IPS-15b (cell line): Measurements from ENCODE around the gene ALDH3A1.

Experiments
- H3K27me3 ChIP-seq: one replicate; pipeline ENCODE4 v1.6.1; 2013; ENCODE audit warnings: low read length; ENCODE audit not compliant: control insufficient read depth, insufficient read depth
- H3K36me3 ChIP-seq: one replicate; pipeline ENCODE4 v1.6.1; 2013; ENCODE audit warnings: low read length; ENCODE audit not compliant: control insufficient read depth, insufficient read depth
- H3K4me1 ChIP-seq: one replicate; pipeline ENCODE4 v1.6.1; 2013; ENCODE audit warnings: mild to moderate bottlenecking, low read length; ENCODE audit not compliant: control insufficient read depth, insufficient read depth
- H3K4me3 ChIP-seq: one replicate; pipeline ENCODE4 v1.5.1; 2013; ENCODE audit warnings: low read depth, low read length
- H3K9ac ChIP-seq: one replicate; pipeline ENCODE4 v1.6.1; 2013; ENCODE audit warnings: low read depth, mild to moderate bottlenecking, low read length
- H3K9me3 ChIP-seq: one replicate; pipeline ENCODE4 v1.6.1; 2013; ENCODE audit warnings: mild to moderate bottlenecking, low read length; ENCODE audit not compliant: control insufficient read depth, insufficient read depth

Gene ALDH3A1

GRCh38 chr17:19713462-19713861, 34.6 kb downstream of the ALDH3A1 start:
- Histone ChIP-seq H3K9ac (no peak overlapping the region), H3K36me3 (no peaks in the 10 kb centered on the region), H3K4me3 (no peak overlapping the region), H3K27me3 (no peaks in the 10 kb centered on the region), H3K4me1 (no peaks in the 10 kb centered on the region), H3K9me3 (no peaks in the 10 kb centered on the region)

- H3K9ac ChIP-seq = no peak overlapping the region
- no peaks in the 10 kb centered on the region for H3K4me1 ChIP-seq
- H3K36me3 ChIP-seq = no peaks in the 10 kb centered on the region
- no peaks in the 10 kb centered on the region for H3K9me3 ChIP-seq
- H3K27me3 ChIP-seq = no peaks in the 10 kb centered on the region
- no peak overlapping the region for H3K4me3 ChIP-seq
Observed at GRCh38 chr17:19712436-19713004, 35.6 kb downstream of the ALDH3A1 start.

- no peaks in the 10 kb centered on the region for H3K4me1 ChIP-seq
- H3K4me3 ChIP-seq = no peak overlapping the region
- H3K9ac ChIP-seq = no peak overlapping the region
- no peaks in the 10 kb centered on the region for H3K36me3 ChIP-seq
- H3K9me3 ChIP-seq = no peaks in the 10 kb centered on the region
- H3K27me3 ChIP-seq = no peaks in the 10 kb centered on the region
Observed at GRCh38 chr17:19709841-19710240, 38.3 kb downstream of the ALDH3A1 start.

GRCh38 chr17:19708431-19709175, 39.5 kb downstream of the ALDH3A1 start:
- Histone ChIP-seq H3K4me1 (peaks cover 2% of the 10 kb centered on the region), H3K36me3 (no peaks in the 10 kb centered on the region), H3K4me3 (no peak overlapping the region), H3K9me3 (no peaks in the 10 kb centered on the region), H3K27me3 (no peaks in the 10 kb centered on the region), H3K9ac (no peak overlapping the region)

GRCh38 chr17:19707728-19708221, 40.3 kb downstream of the ALDH3A1 start:
- Histone ChIP-seq H3K4me3 (no peak overlapping the region), H3K9me3 (no peaks in the 10 kb centered on the region), H3K36me3 (peaks cover 2% of the 10 kb centered on the region), H3K27me3 (no peaks in the 10 kb centered on the region), H3K4me1 (peaks cover 2% of the 10 kb centered on the region), H3K9ac (no peak overlapping the region)

- Histone ChIP-seq H3K36me3 (peaks cover 2% of the 10 kb centered on the region), H3K27me3 (no peaks in the 10 kb centered on the region), H3K9me3 (no peaks in the 10 kb centered on the region), H3K4me1 (peaks cover 2% of the 10 kb centered on the region), H3K9ac (no peak overlapping the region), H3K4me3 (no peak overlapping the region)
Observed at GRCh38 chr17:19706791-19707727, 41.0 kb downstream of the ALDH3A1 start.

GRCh38 chr17:19705771-19706770, 42.0 kb downstream of the ALDH3A1 start:
- Histone ChIP-seq H3K9me3 (no peaks in the 10 kb centered on the region), H3K27me3 (no peaks in the 10 kb centered on the region), H3K4me1 (peaks cover 2% of the 10 kb centered on the region), H3K9ac (no peak overlapping the region), H3K36me3 (peaks cover 2% of the 10 kb centered on the region), H3K4me3 (no peak overlapping the region)

GRCh38 chr17:19705201-19705600, 42.9 kb downstream of the ALDH3A1 start:
- no peak overlapping the region for H3K4me3 ChIP-seq
- H3K9me3 ChIP-seq = no peaks in the 10 kb centered on the region
- H3K4me1 ChIP-seq = peaks cover 2% of the 10 kb centered on the region
- peaks cover 2% of the 10 kb centered on the region for H3K36me3 ChIP-seq
- H3K27me3 ChIP-seq = no peaks in the 10 kb centered on the region
- H3K9ac ChIP-seq = no peak overlapping the region

GRCh38 chr17:19703828-19704613, 44.1 kb downstream of the ALDH3A1 start:
- no peak overlapping the region for H3K9ac ChIP-seq
- H3K27me3 ChIP-seq = no peaks in the 10 kb centered on the region
- H3K36me3 ChIP-seq = peaks cover 2% of the 10 kb centered on the region
- H3K4me3 ChIP-seq = no peak overlapping the region
- H3K4me1 ChIP-seq = peaks cover 2% of the 10 kb centered on the region
- H3K9me3 ChIP-seq = no peaks in the 10 kb centered on the region

GRCh38 chr17:19703106-19703827, 44.8 kb downstream of the ALDH3A1 start:
- H3K9ac ChIP-seq = no peak overlapping the region

More at GRCh38 chr17:19703106-19703827, 44.8 kb downstream of the ALDH3A1 start:
- Histone ChIP-seq H3K36me3 (peaks cover 2% of the 10 kb centered on the region), H3K27me3 (no peaks in the 10 kb centered on the region), H3K9me3 (no peaks in the 10 kb centered on the region), H3K4me1 (peaks cover 2% of the 10 kb centered on the region), H3K4me3 (no peak overlapping the region)
